Body of pancreas (tissue), 4 donors: Measurements from ENCODE around the gene MARCHF3. TPM values are rescaled to one million over a fixed set of nuclear protein-coding genes. Genes with fewer than 3 reads are reported as not detected.
"Not testable (repeated sequence)": the region's sequence is repeated elsewhere in the genome, so short reads cannot be mapped to it uniquely, and the experiment has no call there.

Experiments
- ATAC-seq: fragments of 150-250 bp; one replicate; pipeline ENCODE4 v1.9.1; 2016
- DNase-seq, 4 donors: peaks; one replicate each; pipeline ENCODE4 v3.0.0-alpha.2; 2019
- H3K27ac ChIP-seq, 4 donors: fragments of 200-600 bp; sonication (generic); 1 replicate in 3 of 4; 2 replicates in 1 of 4; pipeline versions ENCODE4 v1.5.1 to v1.6.1; 2016 to 2019; ENCODE audit warnings: mild to moderate bottlenecking in 1 of 4, mixed read lengths in 1 of 4, moderate library complexity in 1 of 4
- H3K27me3 ChIP-seq, 2 donors: fragments of 200-600 bp; sonication (generic); one replicate each; pipeline ENCODE4 v1.6.0; 2016; ENCODE audit warnings: mild to moderate bottlenecking in 1 of 2
- H3K36me3 ChIP-seq, 2 donors: fragments of 200-600 bp; sonication (generic); replicated peaks in 1 of 2; 2 replicates each; pipeline ENCODE4 v1.5.1; 2016; ENCODE audit warnings: low read depth in 2 of 2; ENCODE audit not compliant: insufficient read depth in 1 of 2
- H3K4me1 ChIP-seq: fragments of 200-600 bp; sonication (generic); one replicate; pipeline ENCODE4 v1.6.0; 2016
- H3K4me3 ChIP-seq, 2 donors: fragments of 200-600 bp; sonication (generic); 1 replicate in 1 of 2; 2 replicates in 1 of 2; pipeline ENCODE4 v1.5.1; 2016 to 2019
- H3K9me3 ChIP-seq, 3 donors: fragments of 200-600 bp; sonication (generic); 1 replicate in 2 of 3; 2 replicates in 1 of 3; pipeline ENCODE4 v1.5.1; 2016
- POLR2A ChIP-seq, 3 donors: fragments of 450-650 bp; IDR thresholded peaks; one replicate each; pipeline ENCODE4 v1.6.1; 2016; ENCODE audit warnings: antibody characterized with exemption in 3 of 3, mild to moderate bottlenecking in 2 of 3
- WGBS, 2 donors: methylation state at CpG; one replicate each; pipeline ENCODE4 v1.1.5; 2017; 5-methylcytosine and 5-hydroxymethylcytosine counted together
- intact Hi-C: fragments of 100-400 bp; cut with DNase I; formaldehyde crosslinking; loops from one replicate; pipeline ENCODE4 v1.15.1; 2023
- total RNA-seq, 2 donors: library from RNA; depleted of rRNA; stranded (reverse); fragments of >200 nt; gene quantifications; one replicate each; pipeline ENCODE4 v1.1.0, GENCODE V29; 2016
- TF ChIP-seq, protein P1 (sequence below), 7 experiments: fragments of 450-650 bp in 4 of 7; fragments of 200-600 bp in 3 of 7; sonication (generic) in 3 of 7; IDR thresholded peaks; one replicate each; pipeline ENCODE4 v1.5.1; 2016 to 2019; ENCODE audit warnings: antibody characterized with exemption in 7 of 7

Gene MARCHF3
- total RNA-seq, 2 donors from 2014 or later, result 2.1 to 8.2 TPM

DNA sequence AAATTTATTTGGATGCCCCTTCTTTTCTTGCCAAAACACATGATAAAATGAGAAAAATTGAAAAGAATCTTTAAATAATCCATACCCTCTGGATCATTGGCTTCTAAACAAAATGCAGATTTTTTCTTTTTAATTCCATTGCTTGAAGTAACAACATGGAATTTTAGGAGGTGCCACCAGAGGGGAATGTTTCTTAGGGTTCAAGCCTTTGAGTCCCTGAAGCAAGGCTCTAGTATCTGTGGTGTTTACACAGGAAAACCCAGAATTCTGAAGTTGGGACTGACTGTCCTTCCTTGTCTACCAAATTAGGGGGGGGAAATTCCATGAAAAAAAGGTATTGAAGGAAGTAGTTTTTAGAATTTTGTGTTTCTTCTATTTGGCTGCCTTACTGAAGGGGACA lies 184.0 kb downstream of the MARCHF3 start:
- intact Hi-C loops, result no loop called here
- Histone ChIP-seq H3K27me3 (no peaks in the 10 kb centered on the region), H3K36me3 (no peaks in the 10 kb centered on the region), H3K4me1 (no peaks in the 10 kb centered on the region), H3K9me3 (no peaks in the 10 kb centered on the region), H3K4me3 (no peak overlapping the region), H3K27ac (no peak overlapping the region)
- DNase-seq (no peak), ATAC-seq (no peak)
- TF ChIP-seq, protein P1, sequence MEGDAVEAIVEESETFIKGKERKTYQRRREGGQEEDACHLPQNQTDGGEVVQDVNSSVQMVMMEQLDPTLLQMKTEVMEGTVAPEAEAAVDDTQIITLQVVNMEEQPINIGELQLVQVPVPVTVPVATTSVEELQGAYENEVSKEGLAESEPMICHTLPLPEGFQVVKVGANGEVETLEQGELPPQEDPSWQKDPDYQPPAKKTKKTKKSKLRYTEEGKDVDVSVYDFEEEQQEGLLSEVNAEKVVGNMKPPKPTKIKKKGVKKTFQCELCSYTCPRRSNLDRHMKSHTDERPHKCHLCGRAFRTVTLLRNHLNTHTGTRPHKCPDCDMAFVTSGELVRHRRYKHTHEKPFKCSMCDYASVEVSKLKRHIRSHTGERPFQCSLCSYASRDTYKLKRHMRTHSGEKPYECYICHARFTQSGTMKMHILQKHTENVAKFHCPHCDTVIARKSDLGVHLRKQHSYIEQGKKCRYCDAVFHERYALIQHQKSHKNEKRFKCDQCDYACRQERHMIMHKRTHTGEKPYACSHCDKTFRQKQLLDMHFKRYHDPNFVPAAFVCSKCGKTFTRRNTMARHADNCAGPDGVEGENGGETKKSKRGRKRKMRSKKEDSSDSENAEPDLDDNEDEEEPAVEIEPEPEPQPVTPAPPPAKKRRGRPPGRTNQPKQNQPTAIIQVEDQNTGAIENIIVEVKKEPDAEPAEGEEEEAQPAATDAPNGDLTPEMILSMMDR (IDR thresholded peaks at IDR 0.05), result no peak
- TF ChIP-seq POLR2A (IDR thresholded peaks at IDR 0.05), result no peak

DNA sequence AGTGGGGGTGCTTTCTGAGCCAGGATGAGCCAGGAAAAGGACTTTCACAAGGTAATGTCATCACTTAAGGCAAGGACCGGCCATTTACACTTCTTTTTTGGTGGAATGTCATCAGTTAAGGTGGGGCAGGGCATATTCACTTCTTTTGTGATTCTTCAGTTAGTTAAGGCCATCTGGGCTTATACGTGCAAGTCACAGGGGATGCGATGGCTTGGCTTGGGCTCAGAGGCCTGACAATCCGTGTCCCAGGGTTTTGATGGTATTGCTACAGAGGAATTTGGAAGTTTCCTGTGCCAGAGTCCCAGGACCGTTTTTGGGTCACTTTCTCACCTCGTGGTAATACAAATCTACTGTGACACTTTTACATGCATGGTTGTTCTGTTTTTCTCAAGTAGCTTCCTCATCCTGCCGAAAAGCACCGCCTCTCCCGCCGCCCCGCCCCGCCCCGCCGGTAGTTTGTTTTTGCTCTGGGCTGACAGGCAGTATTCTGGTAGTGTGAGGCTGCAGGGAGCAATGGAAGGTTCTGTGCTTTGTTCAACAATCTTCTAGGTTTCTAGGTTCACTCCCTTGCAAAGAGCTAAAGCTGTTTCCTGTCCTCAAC lies 184.8 kb downstream of the MARCHF3 start:
- not testable (repeated sequence) for H3K4me1 ChIP-seq
- WGBS, 2 donors, result 23 to 24% methylated on average over 14 of the region's 14 CpGs
- peak; percentile 81 for ATAC-seq

DNA sequence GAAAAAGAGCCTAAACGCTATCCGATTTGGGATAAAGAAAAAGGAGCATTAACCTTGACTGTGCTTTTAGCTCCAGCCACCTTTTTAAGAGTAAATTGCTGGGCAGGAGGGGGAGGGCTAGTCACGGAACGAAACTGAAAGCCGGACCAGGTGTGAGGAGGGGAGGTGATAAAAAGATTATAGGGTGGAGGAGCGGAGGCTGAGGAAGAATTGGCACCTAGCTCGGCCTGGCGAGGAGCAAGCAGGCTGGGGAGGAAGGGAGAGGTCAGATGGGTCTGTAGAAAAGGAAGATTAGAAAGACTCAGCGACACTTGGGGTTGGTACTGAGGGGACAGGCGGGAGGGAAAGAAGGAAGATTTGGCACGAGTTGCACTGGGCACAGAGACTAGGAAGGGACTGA lies 187.0 kb downstream of the MARCHF3 start:
- H3K36me3 ChIP-seq, H3K9me3 ChIP-seq, H3K4me1 ChIP-seq, H3K27me3 ChIP-seq, ATAC-seq, H3K4me3 ChIP-seq, DNase-seq, intact Hi-C loops, H3K27ac ChIP-seq: not testable (repeated sequence)
- WGBS, 2 donors, result 43 to 44% methylated on average over 11 of the region's 11 CpGs

More for the DNA sequence above, 184.8 kb downstream of the MARCHF3 start:
- H3K4me3 ChIP-seq, H3K27me3 ChIP-seq, intact Hi-C loops, H3K9me3 ChIP-seq, H3K36me3 ChIP-seq: not testable (repeated sequence)
- peak in 2 of 4 donors; percentile 19 to 48 for DNase-seq
- peak overlapping the region in 1 of 4 donors; percentile 10 for H3K27ac ChIP-seq

DNA sequence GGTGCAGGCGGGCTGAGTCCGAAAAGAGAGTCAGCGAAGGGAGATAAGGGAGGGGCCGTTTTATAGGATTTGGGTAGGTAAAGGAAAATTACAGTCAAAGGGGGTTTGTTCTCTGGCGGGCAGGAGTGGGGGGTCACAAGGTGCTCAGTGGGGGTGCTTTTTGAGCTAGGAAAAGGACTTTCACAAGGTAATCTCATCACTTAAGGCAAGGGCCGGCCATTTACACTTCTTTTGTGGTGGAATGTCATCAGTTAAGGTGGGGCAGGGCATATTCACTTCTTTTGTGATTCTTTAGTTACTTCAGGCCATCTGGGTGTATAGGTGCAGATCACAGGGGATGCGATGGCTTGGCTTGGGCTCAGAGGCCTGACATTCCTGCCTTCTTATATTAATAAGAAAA lies 191.0 kb downstream of the MARCHF3 start:
- H3K27ac ChIP-seq, intact Hi-C loops, H3K4me1 ChIP-seq, ATAC-seq, DNase-seq, H3K4me3 ChIP-seq, H3K36me3 ChIP-seq, H3K27me3 ChIP-seq, H3K9me3 ChIP-seq: not testable (repeated sequence)
- 89 to 98% methylated on average over 7 of the region's 7 CpGs for WGBS, 2 donors

DNA sequence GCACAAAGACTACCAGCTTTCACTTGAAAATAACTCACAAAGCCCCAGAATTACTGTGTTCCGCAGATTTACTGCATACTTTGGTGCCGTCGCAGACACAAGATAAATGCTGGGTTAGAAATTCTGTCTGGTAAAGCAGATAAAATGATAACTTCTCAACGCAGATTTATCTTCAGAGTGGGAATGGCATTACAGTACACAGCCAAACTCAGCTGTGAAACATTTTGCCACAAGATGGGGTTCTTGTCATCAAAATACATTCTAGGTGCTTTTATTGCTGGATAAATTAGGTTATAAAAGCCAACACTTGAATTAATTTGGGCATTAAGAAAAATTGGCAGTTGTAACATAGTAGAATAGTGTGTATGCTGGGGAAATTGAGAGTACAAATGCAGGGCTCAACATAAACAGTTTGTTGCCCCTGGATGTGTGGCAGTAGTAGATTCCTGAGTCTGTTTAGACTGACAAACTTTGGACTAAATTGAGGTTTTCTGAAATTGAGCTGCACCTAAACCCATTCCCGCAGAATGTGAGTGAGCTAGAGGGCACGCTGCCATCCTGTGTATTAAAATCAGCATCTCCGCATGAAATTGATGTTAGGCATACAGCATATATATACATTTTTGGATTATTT lies 192.3 kb downstream of the MARCHF3 start:
- ATAC-seq, result no peak
- DNase-seq, result no peak
- H3K4me1 ChIP-seq, result no peaks in the 10 kb centered on the region
- no peak overlapping the region for H3K27ac ChIP-seq
- H3K36me3 ChIP-seq, result no peaks in the 10 kb centered on the region
- intact Hi-C loops, result no loop called here
- no peak overlapping the region for H3K4me3 ChIP-seq
- 70 to 73% methylated on average over 7 of the region's 7 CpGs for WGBS, 2 donors
- H3K27me3 ChIP-seq, result no peaks in the 10 kb centered on the region
- no peak for TF ChIP-seq POLR2A (IDR thresholded peaks at IDR 0.05)
- TF ChIP-seq, protein P1 (IDR thresholded peaks at IDR 0.05), result peak in 6 of 7 experiments; percentile 8 to 42 (median 30)
- H3K9me3 ChIP-seq, result no peaks in the 10 kb centered on the region

DNA sequence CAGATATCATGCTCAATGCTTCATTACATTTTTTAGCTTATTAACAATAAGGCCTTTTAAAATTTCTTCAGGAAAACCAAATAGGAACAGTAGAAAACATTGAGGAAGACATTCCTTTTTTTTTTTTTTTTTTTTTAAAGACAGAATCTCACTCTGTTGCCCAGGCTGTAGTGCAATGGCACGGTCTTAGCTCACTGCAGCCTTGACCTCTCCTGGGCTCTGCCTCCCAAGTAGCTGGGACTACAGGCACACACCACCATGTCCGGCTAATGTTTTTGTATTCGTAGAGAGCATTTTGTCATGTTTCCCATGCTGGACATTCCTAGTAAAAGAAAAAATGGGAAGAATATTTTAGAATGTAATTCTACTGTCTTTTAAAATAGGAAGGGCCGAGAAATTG lies 193.1 kb downstream of the MARCHF3 start:
- WGBS, 2 donors, result 93 to 96% methylated on average over 4 of the region's 4 CpGs
- Histone ChIP-seq H3K4me3 (no peak overlapping the region), H3K9me3 (no peaks in the 10 kb centered on the region), H3K27ac (no peak overlapping the region), H3K36me3 (no peaks in the 10 kb centered on the region), H3K4me1 (no peaks in the 10 kb centered on the region), H3K27me3 (no peaks in the 10 kb centered on the region)
- ATAC-seq, result no peak
- intact Hi-C loops, result no loop called here
- DNase-seq, result no peak
- TF ChIP-seq, protein P1 (IDR thresholded peaks at IDR 0.05), result no peak
- TF ChIP-seq POLR2A (IDR thresholded peaks at IDR 0.05), result no peak
